Caco-2 (cell line): ENCODE measurements around the gene MAP4K1. TPM values are rescaled to one million over a fixed set of nuclear protein-coding genes. Genes with fewer than 3 reads are reported as not detected.

Experiments
- BruUV-seq: library from RNA; stranded (reverse); fragments of 400-500 nt; replicated peaks from 2 replicates; lab custom pipeline; 2021; lab: Mats Ljungman, UMichigan
- CTCF ChIA-PET: fragments of 300-600 bp; sonication (Branson Sonifier 250); formaldehyde crosslinking; loops from one replicate; lab custom pipeline; 2022; ENCODE audit warnings: antibody characterized with exemption; lab: Charles Lee
- POLR2A ChIA-PET: fragments of 300-600 bp; sonication (Branson Sonifier 250); formaldehyde crosslinking; loops from one replicate; lab custom pipeline; 2022; ENCODE audit warnings: antibody characterized with exemption; lab: Charles Lee
- DNase-seq, 2 experiments: peaks; one replicate each; pipeline versions ENCODE4 v3.0.0 to v3.0.0-alpha.2; 2020 to 2022
- H3K27me3 ChIP-seq: replicated peaks from 2 replicates; pipeline ENCODE4 v1.6.0; 2011; ENCODE audit warnings: low read length; ENCODE audit not compliant: control insufficient read depth, insufficient read depth
- H3K36me3 ChIP-seq: 2 replicates; pipeline ENCODE4 v1.5.1; 2011; ENCODE audit warnings: low read length; ENCODE audit not compliant: control insufficient read depth, insufficient read depth
- H3K4me1 ChIP-seq: fragments of 250-450 bp; sonication (Bioruptor Pico); 2 replicates; pipeline ENCODE4 v1.5.1; 2020; ENCODE audit warnings: mild to moderate bottlenecking
- H3K4me3 ChIP-seq: 2 replicates; pipeline ENCODE4 v1.5.1; 2011; ENCODE audit warnings: low read depth, mild to moderate bottlenecking, control low read depth, low read length
- H3K9me3 ChIP-seq: fragments of 250-450 bp; sonication (Bioruptor Pico); 2 replicates; pipeline ENCODE4 v1.5.1; 2020; ENCODE audit warnings: mild to moderate bottlenecking, moderate library complexity
- H3K27ac Mint-ChIP-seq: one replicate; pipeline ENCODE4 v1.8.0; 2022; ENCODE audit warnings: mixed read lengths; ENCODE audit not compliant: unreplicated experiment
- H3K27me3 Mint-ChIP-seq: one replicate; pipeline ENCODE4 v1.8.0; 2022; ENCODE audit warnings: mixed read lengths; ENCODE audit not compliant: insufficient read depth, unreplicated experiment
- H3K36me3 Mint-ChIP-seq: one replicate; pipeline ENCODE4 v1.8.0; 2022; ENCODE audit warnings: mild to moderate bottlenecking, mixed read lengths; ENCODE audit not compliant: insufficient read depth, unreplicated experiment
- H3K4me1 Mint-ChIP-seq: one replicate; pipeline ENCODE4 v1.8.0; 2022; ENCODE audit warnings: low read depth, mixed read lengths; ENCODE audit not compliant: unreplicated experiment
- H3K4me3 Mint-ChIP-seq: one replicate; pipeline ENCODE4 v1.8.0; 2022; ENCODE audit warnings: mild to moderate bottlenecking, moderate library complexity, mixed read lengths; ENCODE audit not compliant: unreplicated experiment
- H3K9me3 Mint-ChIP-seq: one replicate; pipeline ENCODE4 v1.8.0; 2022; ENCODE audit warnings: mixed read lengths; ENCODE audit not compliant: unreplicated experiment
- CTCF ChIP-seq, 2 experiments: fragments of 200-600 bp in 1 of 2; IDR thresholded peaks; 1 replicate in 1 of 2; 2 replicates in 1 of 2; pipeline versions ENCODE4 v1.5.1 to v1.8.0; 2011 to 2022; ENCODE audit warnings: antibody characterized with exemption in 1 of 2, control low read depth in 1 of 2, inconsistent platforms in 1 of 2, low read depth in 1 of 2, low read length in 1 of 2, mild to moderate bottlenecking in 1 of 2, moderate library complexity in 1 of 2; ENCODE audit not compliant: insufficient read depth in 1 of 2, severe bottlenecking in 1 of 2, unreplicated experiment in 1 of 2
- intact Hi-C: fragments of 100-400 bp; cut with micrococcal nuclease; formaldehyde crosslinking; loops from one replicate; pipeline ENCODE4 v1.10.0; 2022; ENCODE audit not compliant: unreplicated experiment
- total RNA-seq: library from RNA; stranded (reverse); gene quantifications from 2 replicates; pipeline ENCODE4 v1.2.3, GENCODE V29; 2022

Gene MAP4K1
- total RNA-seq, 1 experiment from 2014 or later = 1.7 TPM

DNA sequence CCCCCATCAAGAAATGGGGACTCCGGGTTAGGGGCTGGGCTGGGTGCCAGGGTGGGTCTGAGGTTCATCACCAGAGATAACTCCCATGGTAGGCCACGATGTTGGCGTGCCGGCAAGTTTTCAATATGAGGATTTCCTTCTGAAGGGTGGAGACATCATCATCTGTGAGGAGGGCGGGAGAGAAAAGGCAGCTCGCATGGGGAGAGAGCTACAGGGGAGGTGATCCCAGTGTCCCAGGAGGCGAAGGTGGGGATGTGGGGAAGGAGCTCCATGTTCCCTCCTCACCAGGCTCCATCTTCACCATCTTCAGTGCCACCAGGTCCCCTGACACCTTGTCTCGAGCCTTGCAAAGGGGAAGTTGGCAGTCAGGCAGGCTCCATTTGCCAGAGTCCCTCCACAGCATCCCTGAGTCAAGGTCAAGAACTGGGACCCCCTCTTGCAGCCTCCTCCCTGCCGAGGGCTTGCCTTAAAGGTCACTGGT lies 430 bp downstream of the MAP4K1 start:
- H3K9me3 ChIP-seq = no peaks in the 10 kb centered on the region
- peaks cover 1% of the 10 kb centered on the region; the same call in 1 of the 2 replicates for H3K36me3 ChIP-seq
- H3K27me3 Mint-ChIP-seq = no peaks in the 10 kb centered on the region
- H3K4me1 ChIP-seq = no peaks in the 10 kb centered on the region
- DNase-seq = no peak
- no peak overlapping the region for H3K4me3 ChIP-seq
- no peaks in the 10 kb centered on the region for H3K9me3 Mint-ChIP-seq
- H3K27ac Mint-ChIP-seq = no peak overlapping the region
- CTCF ChIA-PET = interaction anchor here (1.0 kb wide), 1 partner anchor 37 kb away, joined by 3 read pairs; no protein-coding TSS in a partner anchor
- peaks cover 39% of the 10 kb centered on the region for H3K36me3 Mint-ChIP-seq
- intact Hi-C loops = loop anchor here (5.0 kb wide), 1 partner anchor 75 kb away; no protein-coding TSS in a partner anchor
- no peak for TF ChIP-seq CTCF (IDR thresholded peaks at IDR 0.05; ENCODE audit: insufficient read depth in 1 of 2, low read depth in 1 of 2, low read length in 1 of 2, severe bottlenecking in 1 of 2, unreplicated experiment in 1 of 2)
- H3K4me1 Mint-ChIP-seq = peaks cover 7% of the 10 kb centered on the region
- H3K27me3 ChIP-seq = no peaks in the 10 kb centered on the region
- H3K4me3 Mint-ChIP-seq = peak overlapping the region; percentile 41
- no TSS peak for BruUV-seq
- POLR2A ChIA-PET = interaction anchor here (2.0 kb wide), 1 partner anchor 243 kb away, joined by 9 read pairs; the partner anchor contains the start of gene PSMD8

- Histone ChIP-seq H3K4me1 (no peaks in the 10 kb centered on the region), H3K27me3 (no peaks in the 10 kb centered on the region), H3K9me3 (no peaks in the 10 kb centered on the region), H3K36me3 (peaks cover 1% of the 10 kb centered on the region; the same call in 1 of the 2 replicates), H3K4me3 (no peak overlapping the region)
- Mint-ChIP-seq H3K27ac (peak overlapping the region; percentile 60), H3K36me3 (peaks cover 28% of the 10 kb centered on the region), H3K4me1 (peaks cover 7% of the 10 kb centered on the region), H3K27me3 (no peaks in the 10 kb centered on the region), H3K4me3 (peak overlapping the region; percentile 37), H3K9me3 (no peaks in the 10 kb centered on the region)
- no peak for DNase-seq
- no TSS peak for BruUV-seq
- ChIA-PET CTCF (no interaction called here), POLR2A (interaction anchor here (0.6 kb wide), 1 partner anchor 37 kb away, joined by 13 read pairs; no protein-coding TSS in a partner anchor)
- no peak for TF ChIP-seq CTCF (IDR thresholded peaks at IDR 0.05; ENCODE audit: insufficient read depth in 1 of 2, low read depth in 1 of 2, low read length in 1 of 2, severe bottlenecking in 1 of 2, unreplicated experiment in 1 of 2)
- intact Hi-C loops = loop anchor here (5.0 kb wide), 1 partner anchor 74 kb away; no protein-coding TSS in a partner anchor
These were observed 1.5 kb downstream of the MAP4K1 start for GRCh38 chr19:38616265-38616664.

DNA sequence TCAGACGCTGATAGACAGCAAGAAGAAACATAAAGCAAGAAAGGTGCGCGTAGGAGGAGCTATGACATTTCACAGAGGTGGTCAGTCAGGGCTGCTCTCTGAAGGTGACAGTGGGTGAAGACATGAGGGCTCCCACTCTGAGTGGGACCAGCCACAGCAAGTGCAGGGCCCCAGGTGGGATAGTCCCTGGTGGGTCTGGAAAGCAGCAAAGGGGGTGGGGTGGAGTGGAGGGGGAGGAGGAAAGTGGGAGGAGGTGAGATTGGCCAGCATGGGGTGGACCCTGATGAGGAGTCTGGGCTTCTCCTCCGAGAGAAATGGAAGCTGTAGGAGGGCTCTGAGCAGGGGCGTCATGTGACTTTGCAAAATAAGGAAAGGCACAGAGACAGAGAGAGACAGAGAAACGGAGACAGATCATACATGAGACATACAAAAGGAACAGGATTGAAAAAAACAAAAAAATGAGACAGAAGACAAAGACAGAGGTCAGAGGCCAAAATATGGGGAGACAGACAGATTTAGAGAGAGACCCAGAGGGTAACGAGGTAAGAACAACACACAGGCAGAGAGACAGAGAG lies 2.7 kb downstream of the MAP4K1 start:
- no peaks in the 10 kb centered on the region for H3K9me3 Mint-ChIP-seq
- no peak overlapping the region for H3K27ac Mint-ChIP-seq
- H3K4me1 Mint-ChIP-seq = peaks cover 7% of the 10 kb centered on the region
- TF ChIP-seq CTCF (IDR thresholded peaks at IDR 0.05; ENCODE audit: insufficient read depth in 1 of 2, low read depth in 1 of 2, low read length in 1 of 2, severe bottlenecking in 1 of 2, unreplicated experiment in 1 of 2) = no peak
- H3K27me3 Mint-ChIP-seq = no peaks in the 10 kb centered on the region
- CTCF ChIA-PET = no interaction called here
- H3K4me3 ChIP-seq = no peak overlapping the region
- BruUV-seq = no TSS peak
- intact Hi-C loops = loop anchor here (5.0 kb wide), 1 partner anchor 73 kb away; no protein-coding TSS in a partner anchor
- no peak for DNase-seq
- POLR2A ChIA-PET = no interaction called here
- no peaks in the 10 kb centered on the region for H3K9me3 ChIP-seq
- no peaks in the 10 kb centered on the region for H3K36me3 ChIP-seq
- H3K4me3 Mint-ChIP-seq = no peak overlapping the region
- H3K27me3 ChIP-seq = no peaks in the 10 kb centered on the region
- H3K4me1 ChIP-seq = no peaks in the 10 kb centered on the region
- peaks cover 16% of the 10 kb centered on the region for H3K36me3 Mint-ChIP-seq
